AG10803 (cell line): ENCODE measurements around the gene HOXD12.

Source experiments
- DNase-seq: peaks from one replicate; pipeline ENCODE4 v3.0.0; 2010; ENCODE audit warnings: low read depth
- H3K4me3 ChIP-seq: 2 replicates; pipeline ENCODE4 v1.5.1; 2011; ENCODE audit warnings: mild to moderate bottlenecking, low read length, control low read depth
- TF ChIP-seq, protein P1 (sequence below): conservative IDR thresholded peaks from 2 replicates; pipeline ENCODE4 v1.5.1; 2011; ENCODE audit warnings: mild to moderate bottlenecking, low read length, control low read depth, inconsistent platforms

The HOXD12 gene

DNA sequence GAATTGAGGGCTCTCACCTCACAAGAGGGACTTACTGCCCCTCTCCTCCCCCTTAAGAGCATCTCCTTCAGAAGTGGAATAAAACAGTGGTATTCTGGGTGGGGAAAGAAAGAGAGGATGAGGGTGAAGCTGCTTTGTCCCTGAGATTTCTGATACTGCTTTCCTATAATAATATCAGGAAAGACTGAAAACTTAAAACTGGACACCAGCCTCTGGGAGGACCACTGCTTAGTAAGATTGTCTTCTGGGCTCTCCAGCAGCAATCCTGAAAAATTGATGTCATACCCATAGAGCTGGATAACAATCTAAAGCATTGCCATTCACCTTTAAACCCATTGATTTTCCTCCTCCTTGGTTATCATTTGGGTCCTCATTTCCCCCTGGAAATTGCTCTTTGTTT lies 47.0 kb downstream of the HOXD12 start:
- DNase-seq: no peak
- TF ChIP-seq, protein P1, sequence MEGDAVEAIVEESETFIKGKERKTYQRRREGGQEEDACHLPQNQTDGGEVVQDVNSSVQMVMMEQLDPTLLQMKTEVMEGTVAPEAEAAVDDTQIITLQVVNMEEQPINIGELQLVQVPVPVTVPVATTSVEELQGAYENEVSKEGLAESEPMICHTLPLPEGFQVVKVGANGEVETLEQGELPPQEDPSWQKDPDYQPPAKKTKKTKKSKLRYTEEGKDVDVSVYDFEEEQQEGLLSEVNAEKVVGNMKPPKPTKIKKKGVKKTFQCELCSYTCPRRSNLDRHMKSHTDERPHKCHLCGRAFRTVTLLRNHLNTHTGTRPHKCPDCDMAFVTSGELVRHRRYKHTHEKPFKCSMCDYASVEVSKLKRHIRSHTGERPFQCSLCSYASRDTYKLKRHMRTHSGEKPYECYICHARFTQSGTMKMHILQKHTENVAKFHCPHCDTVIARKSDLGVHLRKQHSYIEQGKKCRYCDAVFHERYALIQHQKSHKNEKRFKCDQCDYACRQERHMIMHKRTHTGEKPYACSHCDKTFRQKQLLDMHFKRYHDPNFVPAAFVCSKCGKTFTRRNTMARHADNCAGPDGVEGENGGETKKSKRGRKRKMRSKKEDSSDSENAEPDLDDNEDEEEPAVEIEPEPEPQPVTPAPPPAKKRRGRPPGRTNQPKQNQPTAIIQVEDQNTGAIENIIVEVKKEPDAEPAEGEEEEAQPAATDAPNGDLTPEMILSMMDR: no peak
- H3K4me3 ChIP-seq: no peak overlapping the region

DNA sequence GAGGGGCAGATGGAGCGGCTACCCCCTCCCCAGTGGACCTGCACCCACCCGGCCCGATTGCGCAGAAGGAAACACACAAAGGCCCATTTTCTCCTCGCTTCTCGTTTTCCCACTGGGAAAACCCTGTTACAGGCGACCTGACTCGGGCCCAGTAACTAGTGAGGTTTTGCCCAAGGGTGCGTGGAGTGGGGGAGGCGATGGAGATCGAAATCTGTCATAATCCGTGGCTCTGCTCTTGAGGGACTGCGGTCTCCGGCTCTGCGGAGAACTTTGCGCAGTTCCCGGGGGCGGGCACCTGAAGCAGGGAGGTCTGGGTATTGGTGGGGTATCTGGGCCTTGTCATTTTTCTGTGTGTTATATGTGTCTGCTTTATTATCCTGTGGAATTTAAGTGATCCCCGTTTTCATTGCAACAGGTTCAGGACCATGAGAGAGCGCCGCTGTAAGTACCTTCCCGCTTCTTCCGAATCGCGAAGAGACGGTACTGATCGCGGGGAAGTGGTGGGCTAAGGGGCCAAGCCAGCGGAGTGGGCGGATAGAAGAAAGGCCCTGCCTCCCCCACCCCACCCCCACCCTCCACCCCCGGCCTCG lies 47.7 kb downstream of the HOXD12 start:
- H3K4me3 ChIP-seq: no peak overlapping the region
- DNase-seq: no peak
- TF ChIP-seq, protein P1: no peak

DNA sequence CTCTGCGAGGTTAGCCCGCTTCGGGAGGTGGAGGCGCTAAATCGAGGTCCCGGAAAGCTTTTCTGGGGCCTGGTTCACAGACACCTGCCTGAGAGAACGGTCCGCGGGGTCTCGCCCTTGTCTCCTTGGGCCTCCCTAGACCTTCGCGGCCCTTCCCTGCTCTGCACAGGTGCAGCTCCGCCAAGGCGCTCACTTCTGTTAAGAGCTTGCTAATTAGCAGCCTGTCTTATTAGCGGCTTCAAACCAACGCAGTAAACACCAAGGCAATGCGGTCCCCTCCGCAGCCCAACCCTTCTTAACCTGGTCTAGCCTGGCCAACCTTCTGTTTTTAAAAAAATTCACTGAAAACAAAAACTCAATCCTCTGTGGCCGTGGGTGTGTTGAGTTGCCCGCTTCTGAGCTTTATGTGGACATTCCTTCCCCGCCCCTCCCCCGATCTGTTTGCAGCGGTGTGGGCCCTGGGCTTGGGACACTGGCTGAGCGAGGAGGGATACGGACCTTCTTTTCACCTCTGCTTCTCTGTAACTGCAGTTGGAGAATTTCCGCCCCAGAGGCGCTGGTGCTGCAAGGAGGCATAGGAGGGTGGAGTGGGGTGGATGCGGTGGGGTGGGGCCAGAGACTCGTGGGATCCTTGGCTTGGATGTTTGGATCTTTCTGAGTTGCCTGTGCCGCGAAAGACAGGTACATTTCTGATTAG lies 48.4 kb downstream of the HOXD12 start:
- no peak overlapping the region for H3K4me3 ChIP-seq
- no peak for DNase-seq
- TF ChIP-seq, protein P1: no peak

DNA sequence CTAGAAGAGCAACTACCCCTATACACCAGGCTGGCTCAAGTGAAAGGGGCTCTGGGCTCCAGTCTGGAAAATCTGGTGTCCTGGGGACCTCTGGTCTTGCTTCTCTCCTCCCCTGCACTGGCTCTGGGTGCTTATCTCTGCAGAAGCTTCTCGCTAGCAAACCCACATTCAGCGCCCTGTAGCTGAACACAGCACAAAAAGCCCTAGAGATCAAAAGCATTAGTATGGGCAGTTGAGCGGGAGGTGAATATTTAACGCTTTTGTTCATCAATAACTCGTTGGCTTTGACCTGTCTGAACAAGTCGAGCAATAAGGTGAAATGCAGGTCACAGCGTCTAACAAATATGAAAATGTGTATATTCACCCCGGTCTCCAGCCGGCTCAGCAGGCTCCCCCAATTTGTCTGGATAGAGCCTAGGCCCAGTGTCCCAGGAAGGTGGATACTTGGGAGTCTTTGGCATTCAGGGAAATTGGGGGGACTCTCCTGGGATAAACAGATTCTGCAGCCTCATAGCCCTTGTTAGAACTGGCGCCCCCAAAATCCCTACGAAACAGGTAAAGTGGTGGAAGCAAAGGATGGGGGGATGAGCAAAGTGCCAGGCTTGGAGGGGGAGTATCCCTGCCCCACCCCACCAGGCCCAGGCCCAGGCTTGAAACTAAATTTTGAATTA lies 49.3 kb downstream of the HOXD12 start:
- no peak overlapping the region for H3K4me3 ChIP-seq
- DNase-seq: no peak
- TF ChIP-seq, protein P1: no peak

DNA sequence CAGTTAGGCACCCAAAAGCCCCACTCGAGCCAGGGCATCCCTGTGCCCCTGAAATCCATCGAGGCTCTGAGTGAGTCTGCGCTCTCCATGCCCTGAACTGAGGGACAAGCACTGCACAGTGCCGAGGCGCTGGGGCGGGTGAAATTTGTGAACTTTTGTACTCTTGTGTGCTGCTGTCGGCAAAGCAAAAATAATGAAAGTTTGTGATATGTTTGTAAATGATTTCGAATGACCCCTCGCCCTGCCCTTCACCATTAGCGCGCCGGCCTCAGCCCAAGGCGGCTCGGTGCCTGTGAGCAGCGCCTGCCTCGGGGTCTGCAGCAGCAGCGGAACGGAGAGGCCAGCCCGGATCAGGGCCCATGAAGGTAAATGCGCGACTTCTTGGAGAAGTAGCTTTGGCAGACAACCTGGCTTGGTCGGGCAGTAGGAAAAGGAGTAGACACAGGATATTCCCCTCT lies 49.9 kb downstream of the HOXD12 start:
- DNase-seq: no peak
- H3K4me3 ChIP-seq: no peak overlapping the region
- TF ChIP-seq, protein P1: no peak

DNA sequence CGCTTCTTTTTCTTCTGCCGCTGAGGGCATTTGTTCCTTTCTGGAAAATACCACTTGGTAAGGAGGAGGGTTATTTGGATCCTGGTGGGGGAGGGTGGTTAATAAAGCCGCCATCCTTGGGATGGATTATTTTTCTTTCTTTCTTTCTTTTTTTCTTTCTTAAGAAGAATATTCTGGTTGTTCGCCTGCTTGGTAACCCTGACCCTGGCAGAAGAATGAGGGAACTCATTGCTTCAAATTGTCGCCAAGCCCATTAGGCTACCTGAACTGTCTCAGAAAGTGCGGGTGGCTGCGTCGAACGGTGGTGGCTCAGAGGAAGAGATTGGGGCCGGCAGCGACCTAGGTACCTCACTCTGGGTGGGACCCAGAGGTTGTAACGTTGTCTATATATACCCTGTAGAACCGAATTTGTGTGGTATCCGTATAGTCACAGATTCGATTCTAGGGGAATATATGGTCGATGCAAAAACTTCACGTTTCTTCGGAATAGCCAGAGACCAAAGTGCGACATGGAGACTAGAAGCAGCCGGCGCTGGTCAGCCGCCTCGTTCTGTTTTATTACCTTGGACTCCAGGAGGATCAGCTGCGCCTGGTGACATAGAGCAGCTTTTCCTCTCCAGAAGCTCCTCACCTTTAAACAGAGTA lies 50.5 kb downstream of the HOXD12 start:
- H3K4me3 ChIP-seq: no peak overlapping the region
- DNase-seq: no peak
- TF ChIP-seq, protein P1: no peak
